Uterus (tissue), 2 donors: ENCODE measurements around the gene SENP3.

Experiments
- POLR2A ChIP-seq, 2 donors: fragments of 450-650 bp; IDR thresholded peaks; one replicate each; pipeline ENCODE4 v1.6.1; 2016; ENCODE audit warnings: antibody characterized with exemption in 2 of 2, mild to moderate bottlenecking in 1 of 2, moderate library complexity in 1 of 2
- TF ChIP-seq, protein P1 (sequence below), 4 experiments: fragments of 200-600 bp in 2 of 4; fragments of 450-650 bp in 2 of 4; sonication (generic) in 2 of 4; IDR thresholded peaks; one replicate each; pipeline ENCODE4 v1.5.1; 2016 to 2019; ENCODE audit warnings: antibody characterized with exemption in 4 of 4, mild to moderate bottlenecking in 2 of 4, moderate library complexity in 1 of 4

DNA sequence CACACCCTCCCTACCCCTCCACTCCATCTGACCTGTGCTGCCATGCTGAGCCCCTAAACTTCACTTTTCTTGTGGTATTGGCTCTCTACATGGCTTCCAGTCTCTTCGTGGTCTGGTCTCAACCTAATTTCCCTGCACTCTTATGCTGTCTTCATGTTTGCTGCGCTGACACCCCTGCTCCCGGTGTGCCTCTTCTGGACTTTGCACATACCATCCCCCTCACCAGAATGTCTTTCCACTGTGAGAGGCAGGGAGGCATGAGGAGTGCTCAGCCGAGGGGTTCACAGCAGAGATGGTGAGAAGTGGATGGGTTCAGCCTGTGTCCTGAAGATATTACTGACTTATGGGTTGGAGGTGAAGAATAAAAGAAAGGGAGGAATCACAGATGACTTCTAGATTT, 10.3 kb upstream of the SENP3 start:
- TF ChIP-seq, protein P1, sequence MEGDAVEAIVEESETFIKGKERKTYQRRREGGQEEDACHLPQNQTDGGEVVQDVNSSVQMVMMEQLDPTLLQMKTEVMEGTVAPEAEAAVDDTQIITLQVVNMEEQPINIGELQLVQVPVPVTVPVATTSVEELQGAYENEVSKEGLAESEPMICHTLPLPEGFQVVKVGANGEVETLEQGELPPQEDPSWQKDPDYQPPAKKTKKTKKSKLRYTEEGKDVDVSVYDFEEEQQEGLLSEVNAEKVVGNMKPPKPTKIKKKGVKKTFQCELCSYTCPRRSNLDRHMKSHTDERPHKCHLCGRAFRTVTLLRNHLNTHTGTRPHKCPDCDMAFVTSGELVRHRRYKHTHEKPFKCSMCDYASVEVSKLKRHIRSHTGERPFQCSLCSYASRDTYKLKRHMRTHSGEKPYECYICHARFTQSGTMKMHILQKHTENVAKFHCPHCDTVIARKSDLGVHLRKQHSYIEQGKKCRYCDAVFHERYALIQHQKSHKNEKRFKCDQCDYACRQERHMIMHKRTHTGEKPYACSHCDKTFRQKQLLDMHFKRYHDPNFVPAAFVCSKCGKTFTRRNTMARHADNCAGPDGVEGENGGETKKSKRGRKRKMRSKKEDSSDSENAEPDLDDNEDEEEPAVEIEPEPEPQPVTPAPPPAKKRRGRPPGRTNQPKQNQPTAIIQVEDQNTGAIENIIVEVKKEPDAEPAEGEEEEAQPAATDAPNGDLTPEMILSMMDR (IDR thresholded peaks at IDR 0.05), result no peak
- TF ChIP-seq POLR2A (IDR thresholded peaks at IDR 0.05), result no peak
